Skeletal muscle satellite cell (primary cell): Measurements from ENCODE around the gene ZNF491.
"Not testable (repeated sequence)": the region's sequence is repeated elsewhere in the genome, so short reads cannot be mapped to it uniquely, and the experiment has no call there.

Source experiments
- H3K27me3 ChIP-seq: 2 replicates; pipeline ENCODE4 v1.7.0; 2013; ENCODE audit warnings: low read length; ENCODE audit not compliant: control insufficient read depth, insufficient read depth
- H3K36me3 ChIP-seq: 2 replicates; pipeline ENCODE4 v1.7.0; 2013; ENCODE audit warnings: mild to moderate bottlenecking, control low read depth, low read length; ENCODE audit not compliant: insufficient read depth
- H3K4me1 ChIP-seq: 2 replicates; pipeline ENCODE4 v1.7.0; 2013; ENCODE audit warnings: low read length; ENCODE audit not compliant: control insufficient read depth, insufficient read depth
- H3K4me2 ChIP-seq: 2 replicates; pipeline ENCODE4 v1.7.0; 2013; ENCODE audit warnings: mild to moderate bottlenecking, low read length
- H3K4me3 ChIP-seq: 2 replicates; pipeline ENCODE4 v1.7.0; 2013; ENCODE audit warnings: low read length
- H3K9ac ChIP-seq: 2 replicates; pipeline ENCODE4 v1.7.0; 2013; ENCODE audit warnings: mild to moderate bottlenecking, low read depth, low read length, moderate library complexity
- H3K9me3 ChIP-seq: replicated peaks from 2 replicates; pipeline ENCODE4 v1.7.0; 2013; ENCODE audit warnings: mild to moderate bottlenecking, control low read depth, low read length

Gene ZNF491

DNA sequence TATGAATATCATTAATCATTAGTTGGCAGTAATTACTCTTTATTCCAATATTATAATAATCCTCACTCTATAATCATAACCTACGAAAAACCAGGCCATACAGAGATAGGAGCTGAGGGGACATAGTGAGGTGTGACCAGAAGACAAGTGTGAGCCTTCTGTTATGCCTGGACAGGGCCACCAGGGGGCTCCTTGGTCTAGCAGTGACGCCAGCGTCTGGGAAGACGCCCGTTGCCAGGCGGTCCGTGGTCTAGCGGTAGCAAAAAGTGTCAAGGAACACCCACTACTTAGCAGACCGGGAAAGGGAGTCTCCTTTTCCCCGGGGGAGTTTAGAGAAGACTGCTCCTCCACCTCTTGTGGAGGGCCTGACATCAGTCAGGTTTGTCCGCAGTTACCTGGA is 26.8 kb upstream of the ZNF491 start:
- H3K4me2 ChIP-seq, H3K36me3 ChIP-seq, H3K27me3 ChIP-seq, H3K4me3 ChIP-seq, H3K4me1 ChIP-seq, H3K9ac ChIP-seq: not testable (repeated sequence)
- H3K9me3 ChIP-seq: peaks cover 11% of the 10 kb centered on the region

DNA sequence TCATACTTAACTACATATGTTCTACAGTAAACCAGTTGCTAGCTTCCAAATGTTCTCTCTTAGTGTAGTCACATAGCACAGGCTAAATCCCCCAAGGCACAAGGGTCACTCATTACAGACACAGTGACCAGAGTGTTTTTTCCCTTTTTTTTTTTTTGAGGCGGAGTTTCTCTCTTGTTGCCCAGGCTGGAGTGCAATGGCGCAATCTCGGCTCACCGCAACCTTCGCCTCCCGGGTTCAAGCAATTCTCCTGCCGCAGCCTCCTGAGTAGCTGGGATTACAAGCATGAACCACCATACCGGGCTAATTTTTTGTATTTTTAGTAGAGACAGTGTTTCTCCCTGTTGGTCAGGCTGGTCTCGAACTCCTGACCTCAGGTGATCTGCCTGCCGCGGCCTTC is 21.7 kb upstream of the ZNF491 start:
- peaks cover 42% of the 10 kb centered on the region for H3K9me3 ChIP-seq

DNA sequence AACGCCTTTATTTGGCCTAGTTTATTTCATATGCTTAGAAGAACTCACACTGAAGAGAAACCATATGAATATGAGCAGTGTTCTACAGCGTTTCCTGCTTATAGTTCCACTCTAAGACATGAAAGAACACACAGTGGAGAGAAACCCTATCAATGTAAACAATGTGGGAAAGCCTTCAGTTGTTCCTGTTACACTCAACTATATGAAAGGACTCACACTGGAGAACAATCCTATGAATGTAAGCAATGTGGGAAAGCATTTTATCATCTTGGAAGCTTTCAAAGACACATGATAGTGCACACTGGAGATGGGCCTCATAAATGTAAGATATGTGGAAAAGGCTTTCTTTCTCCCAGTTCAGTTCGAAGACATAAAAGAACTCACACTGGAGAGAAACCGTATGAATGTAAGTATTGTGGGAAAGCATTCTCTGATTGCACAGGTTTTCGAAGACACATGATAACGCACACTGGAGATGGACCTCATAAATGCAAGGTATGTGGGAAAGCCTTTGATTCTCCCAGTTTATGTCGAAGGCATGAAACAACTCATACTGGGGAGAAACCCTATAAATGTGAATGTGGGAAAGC is 17.8 kb upstream of the ZNF491 start:
- no peak overlapping the region for H3K9ac ChIP-seq
- H3K36me3 ChIP-seq: peaks cover 72% of the 10 kb centered on the region
- peak overlapping the region; percentile 24 for H3K4me3 ChIP-seq
- H3K4me1 ChIP-seq: no peaks in the 10 kb centered on the region
- peaks cover 59% of the 10 kb centered on the region for H3K9me3 ChIP-seq
- H3K27me3 ChIP-seq: no peaks in the 10 kb centered on the region
- no peak overlapping the region for H3K4me2 ChIP-seq

More for the DNA sequence above, 21.7 kb upstream of the ZNF491 start:
- H3K4me3 ChIP-seq, H3K9ac ChIP-seq, H3K4me2 ChIP-seq, H3K27me3 ChIP-seq, H3K4me1 ChIP-seq: not testable (repeated sequence)
- peaks cover 45% of the 10 kb centered on the region for H3K36me3 ChIP-seq

DNA sequence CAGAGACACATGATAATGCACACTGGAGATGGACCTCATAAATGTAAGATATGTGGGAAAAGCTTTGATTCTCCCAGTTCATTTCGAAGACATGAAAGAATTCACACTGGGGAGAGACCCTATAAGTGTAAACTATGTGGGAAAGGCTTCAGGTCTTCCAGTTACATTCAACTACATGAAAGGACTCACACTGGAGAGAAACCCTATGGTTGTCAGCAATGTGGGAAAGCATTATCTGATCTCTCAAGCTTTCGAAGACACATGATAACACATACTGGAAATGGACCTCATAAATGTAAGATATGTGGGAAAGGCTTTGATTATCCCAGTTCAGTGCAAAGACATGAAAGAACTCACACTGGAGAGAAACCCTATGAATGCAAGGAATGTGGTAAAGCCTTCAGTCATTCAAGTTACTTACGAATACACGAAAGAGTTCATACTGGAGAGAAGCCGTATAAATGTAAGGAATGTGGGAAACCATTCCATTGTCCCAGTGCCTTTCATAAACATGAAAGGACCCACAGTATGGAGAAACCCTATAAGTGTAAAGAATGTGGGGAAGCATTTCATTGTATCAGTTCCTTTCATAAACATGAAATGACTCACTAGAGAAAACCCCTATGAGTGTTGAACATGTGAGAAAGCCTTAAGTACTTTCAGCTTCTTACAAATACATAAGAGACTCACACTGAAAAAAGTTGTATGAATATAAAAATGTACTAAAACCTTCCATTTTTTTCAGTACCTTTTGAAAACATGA is 16.8 kb upstream of the ZNF491 start:
- H3K9ac ChIP-seq: no peak overlapping the region
- no peak overlapping the region for H3K4me3 ChIP-seq
- H3K9me3 ChIP-seq: peaks cover 60% of the 10 kb centered on the region
- H3K27me3 ChIP-seq: no peaks in the 10 kb centered on the region
- H3K4me2 ChIP-seq: no peak overlapping the region
- H3K36me3 ChIP-seq: peaks cover 72% of the 10 kb centered on the region
- H3K4me1 ChIP-seq: no peaks in the 10 kb centered on the region

DNA sequence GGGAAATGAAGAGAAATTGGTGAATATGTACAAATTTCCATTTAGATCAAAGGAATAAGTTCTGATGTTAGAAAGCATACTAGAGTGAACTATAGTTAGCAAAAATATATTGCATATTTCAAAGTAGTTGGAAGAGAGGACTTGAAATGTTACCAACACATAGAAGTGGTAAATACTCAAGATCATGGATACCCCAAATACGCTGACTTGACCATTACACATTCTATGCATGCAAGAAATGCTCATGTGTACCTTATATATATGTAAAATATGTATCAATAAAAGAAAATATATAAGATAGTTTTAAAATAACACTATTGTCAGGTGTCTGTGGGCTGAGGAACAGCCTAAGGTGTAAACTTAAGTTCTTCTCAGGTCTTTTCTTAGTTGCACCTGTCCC is 14.6 kb upstream of the ZNF491 start:
- H3K4me1 ChIP-seq: no peaks in the 10 kb centered on the region
- H3K27me3 ChIP-seq: no peaks in the 10 kb centered on the region
- H3K9ac ChIP-seq: no peak overlapping the region
- peaks cover 61% of the 10 kb centered on the region for H3K9me3 ChIP-seq
- peaks cover 55% of the 10 kb centered on the region for H3K36me3 ChIP-seq
- no peak overlapping the region for H3K4me2 ChIP-seq
- no peak overlapping the region for H3K4me3 ChIP-seq

DNA sequence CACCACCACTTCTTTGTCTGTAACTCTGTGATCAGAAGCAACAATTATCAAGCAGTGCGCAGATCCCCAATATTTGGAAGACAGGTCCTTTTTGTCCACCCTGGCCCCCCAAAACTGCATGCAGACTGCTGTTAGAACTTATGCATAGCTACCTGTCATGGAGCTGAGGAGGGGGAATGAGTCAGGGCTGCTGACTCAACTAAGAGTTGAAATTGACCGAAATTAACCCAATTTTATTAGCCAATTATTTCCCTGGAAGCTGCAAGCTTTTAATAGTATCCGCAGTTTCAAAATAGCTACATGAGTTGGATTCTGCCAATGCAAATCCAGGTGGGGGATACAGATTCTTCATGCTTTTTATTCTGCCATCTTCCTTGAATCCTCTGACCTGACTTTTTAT is 14.0 kb upstream of the ZNF491 start:
- Histone ChIP-seq H3K9me3 (peaks cover 56% of the 10 kb centered on the region), H3K9ac (no peak overlapping the region), H3K4me2 (no peak overlapping the region), H3K27me3 (no peaks in the 10 kb centered on the region), H3K36me3 (peaks cover 49% of the 10 kb centered on the region), H3K4me3 (no peak overlapping the region), H3K4me1 (no peaks in the 10 kb centered on the region)

DNA sequence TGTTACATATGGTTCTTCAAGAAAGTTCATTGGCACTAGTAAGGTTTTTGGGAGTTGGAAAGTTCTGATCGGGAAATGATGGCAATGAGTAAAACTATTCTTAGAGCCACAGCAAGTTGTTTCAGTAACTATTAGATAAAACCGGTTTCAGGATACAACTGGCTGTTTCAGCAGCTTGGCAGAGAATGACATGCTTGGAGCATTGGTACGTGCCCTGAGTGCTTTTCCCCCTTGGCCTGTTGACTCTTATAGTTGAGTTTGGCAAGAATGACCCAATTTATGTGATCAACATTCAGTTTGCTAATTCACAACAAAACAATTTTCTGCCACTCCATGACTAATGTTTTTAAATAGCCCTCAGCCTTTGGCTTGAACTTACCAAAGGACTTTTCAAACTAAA is 10.8 kb upstream of the ZNF491 start:
- Histone ChIP-seq H3K4me1 (no peaks in the 10 kb centered on the region), H3K27me3 (no peaks in the 10 kb centered on the region), H3K9ac (no peak overlapping the region), H3K36me3 (peaks cover 20% of the 10 kb centered on the region), H3K4me2 (no peak overlapping the region), H3K4me3 (no peak overlapping the region), H3K9me3 (peaks cover 26% of the 10 kb centered on the region)

DNA sequence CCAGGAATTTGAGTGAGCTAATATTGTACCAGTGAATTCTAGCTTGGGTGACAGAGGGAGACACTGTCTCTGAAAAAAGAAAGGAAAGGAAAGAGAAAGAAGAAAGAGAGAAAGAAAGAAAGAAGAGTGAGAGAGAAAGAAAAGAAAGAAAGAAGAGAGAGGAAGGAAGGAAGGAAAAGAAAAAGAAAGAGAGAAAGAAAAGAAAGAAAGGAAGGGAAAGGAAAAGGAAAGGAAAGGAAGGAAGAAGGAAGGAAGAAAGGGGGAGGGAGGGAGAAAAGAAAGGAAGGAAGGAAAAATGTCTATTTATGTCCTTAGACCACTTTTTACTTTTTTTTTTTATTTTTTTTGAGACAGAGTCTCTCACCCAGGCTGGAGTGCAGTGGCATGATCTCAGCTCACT is 5.4 kb upstream of the ZNF491 start:
- Histone ChIP-seq H3K9ac (no peak overlapping the region), H3K4me1 (peaks cover 9% of the 10 kb centered on the region), H3K9me3 (no peaks in the 10 kb centered on the region), H3K4me2 (no peak overlapping the region), H3K4me3 (no peak overlapping the region), H3K27me3 (no peaks in the 10 kb centered on the region), H3K36me3 (no peaks in the 10 kb centered on the region)

DNA sequence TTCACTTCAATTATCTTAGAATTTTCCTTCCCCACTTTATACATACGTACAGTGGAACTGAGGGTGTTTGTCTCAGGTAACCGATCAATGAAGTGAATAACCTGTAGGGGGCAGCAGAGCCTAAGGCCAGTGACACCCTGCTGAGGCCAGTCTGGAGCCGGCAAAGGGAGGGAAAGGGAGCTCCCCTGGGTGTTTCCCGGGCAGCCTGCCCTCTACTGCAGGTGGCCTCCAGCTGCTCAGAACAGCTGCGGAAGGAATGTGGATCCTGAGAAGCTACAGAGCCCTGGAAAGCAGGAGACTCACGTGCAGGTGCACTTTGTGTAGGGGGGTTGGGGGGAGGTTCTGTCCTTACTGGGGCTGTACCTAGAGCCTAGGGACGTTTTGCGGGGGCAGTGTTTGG is 832 bp upstream of the ZNF491 start:
- peak overlapping the region; percentile 97 for H3K4me2 ChIP-seq
- H3K27me3 ChIP-seq: no peaks in the 10 kb centered on the region
- H3K4me1 ChIP-seq: peaks cover 13% of the 10 kb centered on the region
- no peaks in the 10 kb centered on the region for H3K9me3 ChIP-seq
- H3K4me3 ChIP-seq: no peak overlapping the region
- no peaks in the 10 kb centered on the region for H3K36me3 ChIP-seq
- H3K9ac ChIP-seq: no peak overlapping the region

DNA sequence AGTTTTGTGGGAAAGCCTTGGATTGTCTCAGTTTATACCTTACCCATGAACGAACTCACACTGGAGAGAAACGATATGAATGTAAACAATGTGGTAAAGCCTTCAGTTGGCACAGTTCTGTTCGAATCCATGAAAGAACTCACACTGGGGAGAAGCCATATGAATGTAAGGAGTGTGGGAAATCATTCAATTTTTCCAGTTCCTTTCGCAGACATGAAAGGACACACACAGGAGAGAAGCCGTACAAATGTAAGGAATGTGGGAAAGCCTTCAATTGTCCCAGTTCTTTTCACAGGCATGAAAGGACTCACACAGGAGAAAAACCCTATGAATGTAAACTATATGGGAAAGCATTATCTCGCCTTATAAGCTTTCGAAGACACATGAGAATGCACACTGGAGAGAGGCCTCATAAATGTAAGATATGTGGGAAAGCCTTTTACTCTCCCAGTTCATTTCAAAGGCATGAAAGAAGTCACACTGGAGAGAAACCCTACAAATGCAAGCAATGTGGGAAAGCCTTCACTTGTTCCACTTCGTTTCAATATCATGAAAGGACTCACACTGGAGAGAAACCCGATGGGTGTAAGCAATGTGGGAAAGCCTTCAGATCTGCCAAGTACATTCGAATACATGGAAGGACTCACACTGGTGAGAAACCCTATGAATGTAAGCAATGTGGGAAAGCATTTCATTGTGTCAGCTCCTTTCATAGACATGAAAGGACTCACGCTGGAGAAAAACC is 8.2 kb downstream of the ZNF491 start:
- Histone ChIP-seq H3K4me1 (no peaks in the 10 kb centered on the region), H3K9me3 (peaks cover 28% of the 10 kb centered on the region)

DNA sequence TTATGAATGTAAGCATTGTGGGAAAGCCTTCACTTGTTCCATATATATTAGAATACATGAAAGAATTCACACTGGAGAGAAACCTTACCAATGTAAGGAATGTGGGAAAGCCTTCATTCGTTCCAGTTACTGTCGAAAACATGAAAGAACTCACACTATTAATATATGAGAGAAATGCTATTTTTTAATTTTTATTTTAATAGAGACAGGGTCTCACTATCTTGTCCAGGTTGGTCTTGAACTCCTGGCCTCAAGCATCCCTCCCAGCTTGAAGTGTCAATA is 8.7 kb downstream of the ZNF491 start:
- Histone ChIP-seq H3K4me2 (no peak overlapping the region), H3K9me3 (peaks cover 28% of the 10 kb centered on the region), H3K4me1 (no peaks in the 10 kb centered on the region), H3K4me3 (no peak overlapping the region), H3K36me3 (peaks cover 21% of the 10 kb centered on the region), H3K27me3 (no peaks in the 10 kb centered on the region), H3K9ac (no peak overlapping the region)

More for the DNA sequence above, 8.2 kb downstream of the ZNF491 start:
- no peaks in the 10 kb centered on the region for H3K27me3 ChIP-seq
- no peak overlapping the region for H3K4me2 ChIP-seq
- H3K4me3 ChIP-seq: no peak overlapping the region
- H3K9ac ChIP-seq: no peak overlapping the region
- H3K36me3 ChIP-seq: peaks cover 21% of the 10 kb centered on the region

DNA sequence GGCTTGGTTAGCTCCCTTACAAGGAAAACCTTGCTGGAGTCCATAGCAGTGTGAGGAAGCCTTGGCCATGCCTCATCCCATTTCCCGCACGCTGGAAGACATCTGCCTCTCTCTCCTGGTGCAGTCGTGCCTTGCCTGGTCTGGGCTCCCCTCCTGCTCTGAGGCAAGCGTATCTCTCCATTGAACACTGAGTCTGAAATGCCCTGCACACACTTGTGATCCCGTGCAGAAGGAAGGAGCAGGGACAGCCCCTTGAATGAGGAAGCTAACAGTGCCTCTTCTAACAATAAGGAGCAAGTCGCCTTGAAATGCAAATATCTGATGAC is 15.3 kb downstream of the ZNF491 start:
- Histone ChIP-seq H3K4me1 (peaks cover 5% of the 10 kb centered on the region), H3K4me2 (peak overlapping the region; percentile 90), H3K9ac (no peak overlapping the region), H3K27me3 (no peaks in the 10 kb centered on the region), H3K36me3 (no peaks in the 10 kb centered on the region), H3K4me3 (peak overlapping the region; percentile 92), H3K9me3 (no peaks in the 10 kb centered on the region)
